Measurements from ENCODE around the gene SP110.
"Not testable (repeated sequence)": the region's sequence is repeated elsewhere in the genome, so short reads cannot be mapped to it uniquely, and the experiment has no call there.

The SP110 gene

DNA sequence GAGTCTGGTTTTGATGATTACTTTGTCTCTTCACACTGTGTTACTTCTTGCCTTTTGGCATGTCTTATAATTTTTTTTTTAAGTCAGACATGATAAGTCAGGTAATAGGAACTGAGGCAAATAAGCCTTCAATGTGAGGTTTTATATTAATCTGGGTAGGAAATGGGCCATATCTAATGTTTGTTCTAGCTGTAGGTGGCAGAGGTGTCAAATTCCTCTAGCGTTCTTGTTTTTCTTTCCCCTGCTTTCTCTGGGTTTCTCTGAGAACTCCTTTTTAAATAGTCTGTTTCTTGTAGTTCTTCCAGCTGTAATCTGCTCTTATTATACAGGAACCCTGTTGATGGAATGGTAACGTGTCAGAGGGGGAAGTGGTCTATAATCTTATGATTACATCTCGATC is 11.5 kb upstream of the SP110 start:
- TF ChIP-seq, protein P1, sequence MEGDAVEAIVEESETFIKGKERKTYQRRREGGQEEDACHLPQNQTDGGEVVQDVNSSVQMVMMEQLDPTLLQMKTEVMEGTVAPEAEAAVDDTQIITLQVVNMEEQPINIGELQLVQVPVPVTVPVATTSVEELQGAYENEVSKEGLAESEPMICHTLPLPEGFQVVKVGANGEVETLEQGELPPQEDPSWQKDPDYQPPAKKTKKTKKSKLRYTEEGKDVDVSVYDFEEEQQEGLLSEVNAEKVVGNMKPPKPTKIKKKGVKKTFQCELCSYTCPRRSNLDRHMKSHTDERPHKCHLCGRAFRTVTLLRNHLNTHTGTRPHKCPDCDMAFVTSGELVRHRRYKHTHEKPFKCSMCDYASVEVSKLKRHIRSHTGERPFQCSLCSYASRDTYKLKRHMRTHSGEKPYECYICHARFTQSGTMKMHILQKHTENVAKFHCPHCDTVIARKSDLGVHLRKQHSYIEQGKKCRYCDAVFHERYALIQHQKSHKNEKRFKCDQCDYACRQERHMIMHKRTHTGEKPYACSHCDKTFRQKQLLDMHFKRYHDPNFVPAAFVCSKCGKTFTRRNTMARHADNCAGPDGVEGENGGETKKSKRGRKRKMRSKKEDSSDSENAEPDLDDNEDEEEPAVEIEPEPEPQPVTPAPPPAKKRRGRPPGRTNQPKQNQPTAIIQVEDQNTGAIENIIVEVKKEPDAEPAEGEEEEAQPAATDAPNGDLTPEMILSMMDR (conservative IDR thresholded peaks at IDR 0.05): no peak
- no peak overlapping the region for H3K27ac ChIP-seq

DNA sequence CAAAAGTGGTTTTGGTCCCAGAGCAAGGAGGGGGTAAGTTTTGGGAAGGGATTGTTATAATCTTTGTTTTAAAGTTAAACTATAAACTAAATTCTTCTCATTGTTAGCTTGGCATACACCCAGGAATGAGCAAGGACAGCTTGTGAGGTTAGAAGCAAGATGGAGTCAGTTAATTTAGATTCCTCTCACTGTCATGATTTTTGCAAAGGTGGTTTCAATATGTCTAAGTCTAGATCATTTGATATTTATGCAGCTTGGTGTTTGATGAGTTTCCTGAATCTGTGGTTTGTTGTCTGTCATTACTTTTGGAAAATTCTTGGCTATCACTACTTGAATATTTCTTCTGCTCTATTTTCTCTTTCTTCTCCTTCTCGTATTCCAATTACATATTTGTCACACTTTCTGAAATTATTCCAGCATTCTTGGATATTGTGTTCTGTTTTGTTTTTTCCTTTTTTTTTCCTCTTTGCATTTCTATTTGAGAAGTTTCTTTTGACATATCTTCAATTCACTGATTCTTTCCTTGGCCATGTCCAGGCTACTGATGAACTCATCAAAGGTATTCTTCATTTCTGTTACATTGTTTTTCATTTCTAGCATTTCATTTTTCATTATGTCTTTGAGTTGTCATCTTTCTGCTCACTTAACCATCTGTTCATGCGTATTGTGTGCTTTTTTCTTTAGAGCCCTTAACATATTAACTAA is 10.9 kb upstream of the SP110 start:
- no peak overlapping the region for H3K27ac ChIP-seq
- TF ChIP-seq, protein P1 (conservative IDR thresholded peaks at IDR 0.05): no peak

DNA sequence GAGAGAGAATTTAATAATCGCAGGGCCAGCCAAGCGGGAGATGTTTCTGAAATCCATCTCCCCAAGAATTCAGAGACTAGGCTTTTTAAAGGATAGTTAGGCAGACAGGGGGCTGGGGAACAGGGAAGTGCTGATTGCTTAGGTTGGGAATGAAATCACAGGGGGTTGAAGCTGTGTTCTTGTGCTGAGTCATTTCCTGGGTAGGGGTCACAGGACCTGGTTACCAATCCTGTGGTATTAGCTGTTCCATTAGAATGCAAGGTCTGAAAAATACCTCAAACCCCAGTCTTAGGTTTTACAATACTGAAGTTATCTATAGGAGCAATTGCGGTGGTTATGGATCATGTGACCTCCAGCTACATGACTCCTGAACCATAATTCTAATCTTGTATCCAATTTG is 10.3 kb upstream of the SP110 start:
- TF ChIP-seq, protein P1 (conservative IDR thresholded peaks at IDR 0.05): no peak
- H3K27ac ChIP-seq: no peak overlapping the region

DNA sequence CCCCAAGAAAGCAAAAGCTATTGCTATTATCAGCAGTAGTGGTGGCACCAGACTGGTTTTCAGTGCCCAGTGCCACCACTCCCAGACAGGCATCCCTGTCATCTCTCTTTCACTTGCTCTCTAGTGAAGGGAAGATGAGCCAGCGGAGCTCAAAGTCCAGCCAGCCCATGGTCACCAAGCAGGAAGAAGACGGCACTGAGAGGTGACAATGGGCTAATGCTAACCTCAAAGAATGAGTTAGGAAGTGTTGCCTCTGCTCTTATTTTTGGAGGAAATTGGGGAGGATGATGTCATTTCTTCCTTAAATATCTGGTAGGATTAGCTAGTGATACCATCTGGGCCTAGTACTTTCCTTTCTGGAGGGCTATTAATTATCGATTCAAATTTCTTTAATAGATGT is 7.4 kb upstream of the SP110 start:
- TF ChIP-seq, protein P1 (conservative IDR thresholded peaks at IDR 0.05): no peak
- H3K27ac ChIP-seq: no peak overlapping the region

DNA sequence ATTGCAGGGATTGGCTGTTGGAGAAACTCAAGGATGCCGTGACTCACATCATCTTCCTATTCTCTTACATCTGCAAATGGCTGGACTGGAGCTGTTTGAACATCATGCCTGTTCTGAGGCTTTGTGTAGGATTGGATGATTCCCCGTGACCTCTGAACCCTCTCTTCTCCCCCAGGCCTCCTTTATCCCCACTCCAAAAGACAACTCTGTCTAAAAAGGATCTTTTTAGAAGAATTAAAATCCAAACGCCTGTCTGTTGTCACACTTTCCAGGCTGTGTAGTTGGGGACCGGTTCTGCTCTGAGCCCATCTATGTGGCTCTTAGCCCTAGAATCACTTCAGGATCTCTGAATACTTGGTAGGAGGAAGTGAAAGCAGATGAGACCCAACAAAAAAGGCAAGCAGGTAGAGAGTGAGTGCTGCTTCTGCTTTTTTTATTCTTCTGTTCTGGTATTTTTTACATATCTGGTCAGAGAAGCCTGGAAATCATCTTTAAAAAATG is 6.3 kb upstream of the SP110 start:
- TF ChIP-seq, protein P1 (conservative IDR thresholded peaks at IDR 0.05): no peak
- H3K27ac ChIP-seq: no peak overlapping the region

DNA sequence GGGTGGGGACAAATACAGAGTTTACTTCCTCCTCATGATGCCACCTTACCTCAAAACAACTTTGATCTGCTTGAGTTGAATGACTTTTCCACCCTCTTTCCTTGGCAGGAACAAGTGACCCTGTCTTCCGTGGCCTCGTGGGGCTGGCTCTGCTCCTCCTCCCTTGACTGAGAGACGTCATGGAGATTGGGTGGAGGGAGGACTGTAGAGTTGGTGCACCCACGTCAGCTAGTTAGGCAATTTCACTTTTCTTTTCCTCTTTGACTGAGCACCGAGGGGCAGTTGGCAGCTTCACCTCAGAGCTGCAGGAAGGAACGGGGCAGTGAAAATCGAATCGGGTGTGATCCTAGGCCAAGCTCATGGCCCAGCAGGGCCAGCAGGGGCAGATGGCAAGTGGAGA is 5.7 kb upstream of the SP110 start, which contains the start of gene SP140:
Gene SP140 (plus strand): TSS at position 251 of the 400 bp plus-strand sequence. CDS start 109 bp downstream, at position 360.
- no peak within 1 kb of the TSS for H3K27ac ChIP-seq
- TF ChIP-seq, protein P1 (conservative IDR thresholded peaks at IDR 0.05): no peak

DNA sequence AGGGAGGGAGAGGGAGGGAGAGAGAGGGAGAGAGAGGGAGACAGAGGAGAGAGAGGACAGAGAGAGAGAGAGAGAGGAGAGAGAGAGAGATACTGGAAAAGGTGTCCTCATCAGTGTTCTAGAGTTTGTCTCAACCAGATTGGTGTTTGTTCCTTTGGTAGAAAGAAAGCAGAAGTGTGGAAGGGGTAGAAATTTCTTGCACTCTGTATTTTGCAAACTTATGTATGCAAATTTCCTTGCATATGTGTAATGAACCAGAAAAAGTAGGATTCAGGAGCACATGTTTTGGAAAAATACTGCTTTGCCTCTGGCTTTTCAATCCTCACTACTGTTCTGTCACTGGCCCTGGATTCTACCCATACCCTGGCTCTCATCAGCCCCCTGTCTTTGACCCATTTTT is 4.7 kb upstream of the SP110 start:
- no peak overlapping the region for H3K27ac ChIP-seq

DNA sequence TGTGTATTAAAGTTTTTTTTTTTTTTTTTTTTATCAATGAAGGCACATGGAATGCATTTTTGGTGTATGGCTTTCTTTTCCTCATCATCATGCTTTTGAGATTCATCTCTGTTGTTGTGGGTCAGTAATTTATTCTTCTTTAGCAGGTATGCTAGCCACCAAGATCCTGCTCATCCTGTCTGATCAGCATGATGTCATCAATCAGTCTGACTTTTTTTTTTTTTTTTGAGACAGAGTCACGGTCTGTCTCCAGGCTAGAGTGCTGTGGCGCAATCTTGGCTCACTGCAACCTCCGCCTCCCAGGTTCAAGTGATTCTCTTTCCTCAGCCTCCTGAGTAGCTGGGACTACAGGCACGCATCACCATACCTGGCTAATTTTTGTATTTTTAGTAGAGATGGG is 3.0 kb upstream of the SP110 start:
- H3K27ac ChIP-seq: not testable (repeated sequence)

More for the DNA sequence above, 4.7 kb upstream of the SP110 start:
- TF ChIP-seq, protein P1 (conservative IDR thresholded peaks at IDR 0.05): no peak

All from VCaP (cell line).